Measurements from ENCODE around the gene STOX2.
A peak's percentile ranks its signal among the peaks of the same experiment; 100 is the strongest.

STOX2 gene

DNA sequence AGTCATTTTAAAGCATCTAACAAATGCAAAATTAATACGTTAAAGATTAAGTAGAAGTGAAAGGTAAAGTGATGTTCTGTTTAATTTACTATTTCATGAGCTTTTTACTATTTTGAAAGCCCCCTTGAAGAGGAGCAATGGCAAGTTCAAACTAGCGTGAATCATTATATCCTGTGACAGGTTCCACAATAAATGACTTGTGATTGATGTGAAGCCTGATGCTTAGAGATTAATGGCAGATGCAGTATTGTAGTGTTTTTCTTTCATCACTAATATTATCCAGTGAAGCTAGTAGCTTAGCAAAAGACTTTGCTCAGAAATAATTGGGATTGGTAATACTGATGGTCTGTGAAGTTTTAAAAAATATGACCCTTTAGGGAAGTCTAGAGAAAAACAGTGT is 57.3 kb downstream of the STOX2 start:
- H3K9me3 ChIP-seq: no peaks in the 10 kb centered on the region
- no peak overlapping the region for H3K4me3 ChIP-seq (ENCODE audit: low read depth in 1 of 2, low read length in 1 of 2)
- H3K27me3 ChIP-seq: no peaks in the 10 kb centered on the region
- H3K4me1 ChIP-seq (ENCODE audit: control insufficient read depth in 1 of 2, insufficient read depth in 1 of 2, low read depth in 1 of 2, low read length in 1 of 2): peaks cover 0 to 21% of the 10 kb centered on the region in 2 experiments
- no peak overlapping the region for H3K27ac ChIP-seq
- H3K36me3 ChIP-seq: no peaks in the 10 kb centered on the region
- TF ChIP-seq, protein P1, sequence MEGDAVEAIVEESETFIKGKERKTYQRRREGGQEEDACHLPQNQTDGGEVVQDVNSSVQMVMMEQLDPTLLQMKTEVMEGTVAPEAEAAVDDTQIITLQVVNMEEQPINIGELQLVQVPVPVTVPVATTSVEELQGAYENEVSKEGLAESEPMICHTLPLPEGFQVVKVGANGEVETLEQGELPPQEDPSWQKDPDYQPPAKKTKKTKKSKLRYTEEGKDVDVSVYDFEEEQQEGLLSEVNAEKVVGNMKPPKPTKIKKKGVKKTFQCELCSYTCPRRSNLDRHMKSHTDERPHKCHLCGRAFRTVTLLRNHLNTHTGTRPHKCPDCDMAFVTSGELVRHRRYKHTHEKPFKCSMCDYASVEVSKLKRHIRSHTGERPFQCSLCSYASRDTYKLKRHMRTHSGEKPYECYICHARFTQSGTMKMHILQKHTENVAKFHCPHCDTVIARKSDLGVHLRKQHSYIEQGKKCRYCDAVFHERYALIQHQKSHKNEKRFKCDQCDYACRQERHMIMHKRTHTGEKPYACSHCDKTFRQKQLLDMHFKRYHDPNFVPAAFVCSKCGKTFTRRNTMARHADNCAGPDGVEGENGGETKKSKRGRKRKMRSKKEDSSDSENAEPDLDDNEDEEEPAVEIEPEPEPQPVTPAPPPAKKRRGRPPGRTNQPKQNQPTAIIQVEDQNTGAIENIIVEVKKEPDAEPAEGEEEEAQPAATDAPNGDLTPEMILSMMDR (IDR thresholded peaks at IDR 0.05): no peak

DNA sequence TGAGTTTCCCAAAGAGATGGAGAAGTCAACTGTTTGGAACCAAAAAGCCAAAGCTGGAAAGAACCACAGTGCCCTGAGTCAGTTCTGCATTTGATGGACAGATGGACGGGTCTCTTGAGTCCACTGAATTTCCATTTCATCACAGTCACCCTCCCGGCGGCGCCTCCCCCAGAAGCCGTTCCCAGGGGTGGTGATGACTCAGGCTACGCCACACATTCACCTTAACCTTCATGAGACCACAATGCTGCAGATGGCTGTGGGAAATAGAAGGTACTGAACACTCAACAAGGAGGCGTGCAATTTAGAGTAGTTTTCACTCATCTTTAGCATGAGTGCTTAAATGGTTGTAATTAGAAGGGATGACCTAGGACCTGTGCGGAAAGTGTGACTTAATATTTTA is 61.3 kb downstream of the STOX2 start:
- H3K27me3 ChIP-seq: no peaks in the 10 kb centered on the region
- no peaks in the 10 kb centered on the region for H3K36me3 ChIP-seq
- H3K4me3 ChIP-seq (ENCODE audit: low read depth in 1 of 2, low read length in 1 of 2): no peak overlapping the region
- no peaks in the 10 kb centered on the region for H3K9me3 ChIP-seq
- TF ChIP-seq, protein P1 (IDR thresholded peaks at IDR 0.05): no peak
- H3K4me1 ChIP-seq (ENCODE audit: control insufficient read depth in 1 of 2, insufficient read depth in 1 of 2, low read depth in 1 of 2, low read length in 1 of 2): peaks cover 3 to 37% of the 10 kb centered on the region in 2 experiments
- H3K27ac ChIP-seq: no peak overlapping the region

DNA sequence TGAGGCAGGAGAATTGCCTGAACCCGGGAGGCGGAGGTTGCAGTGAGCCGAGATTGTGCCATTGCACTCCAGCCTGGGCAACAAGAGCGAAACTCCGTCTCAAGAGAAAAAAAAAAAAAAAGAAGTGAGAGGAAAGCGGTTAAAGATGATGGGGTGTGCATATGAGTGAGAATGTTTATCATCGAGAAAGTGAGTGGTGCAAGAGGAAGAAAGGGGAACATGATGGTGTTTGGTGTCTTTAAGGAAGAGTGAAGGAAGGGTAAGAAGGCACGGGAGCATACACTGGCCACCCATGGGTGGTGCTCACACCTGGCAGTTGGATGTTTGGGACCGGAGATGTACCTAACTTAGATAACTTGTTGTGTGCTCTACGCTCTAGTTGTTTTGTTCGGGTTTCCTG is 62.2 kb downstream of the STOX2 start:
- Histone ChIP-seq H3K27ac (no peak overlapping the region), H3K4me1 (ENCODE audit: control insufficient read depth in 1 of 2, insufficient read depth in 1 of 2, low read depth in 1 of 2, low read length in 1 of 2) (peaks cover 3 to 37% of the 10 kb centered on the region in 2 experiments)

DNA sequence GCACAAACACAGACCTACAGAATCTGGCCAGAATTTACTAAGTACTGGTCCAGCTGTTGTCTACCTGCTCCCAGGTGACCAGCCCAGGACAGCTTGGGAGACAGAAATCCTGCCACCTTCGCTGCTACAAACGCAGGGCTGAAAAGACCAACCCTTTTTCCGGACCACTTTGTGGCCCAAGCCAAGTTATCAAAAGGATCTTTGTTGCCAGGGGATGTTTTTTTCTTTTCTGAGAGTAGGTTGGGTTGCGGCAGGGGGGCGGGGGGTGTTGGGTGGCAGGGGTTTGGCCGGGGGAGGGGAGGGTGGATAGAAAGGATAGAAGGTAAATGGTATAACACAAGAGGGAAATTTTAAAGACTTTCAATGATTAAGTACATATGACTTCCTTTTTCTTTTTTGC is 63.4 kb downstream of the STOX2 start:
- Histone ChIP-seq H3K27ac (peak overlapping the region; percentile 52), H3K36me3 (no peaks in the 10 kb centered on the region), H3K4me1 (ENCODE audit: control insufficient read depth in 1 of 2, insufficient read depth in 1 of 2, low read depth in 1 of 2, low read length in 1 of 2) (peaks cover 3 to 37% of the 10 kb centered on the region in 2 experiments), H3K27me3 (no peaks in the 10 kb centered on the region), H3K4me3 (ENCODE audit: low read depth in 1 of 2, low read length in 1 of 2) (no peak overlapping the region), H3K9me3 (no peaks in the 10 kb centered on the region)
- TF ChIP-seq, protein P1 (IDR thresholded peaks at IDR 0.05): no peak

More for the DNA sequence above, 62.2 kb downstream of the STOX2 start:
- H3K4me3 ChIP-seq (ENCODE audit: low read depth in 1 of 2, low read length in 1 of 2): no peak overlapping the region
- no peaks in the 10 kb centered on the region for H3K9me3 ChIP-seq
- no peaks in the 10 kb centered on the region for H3K27me3 ChIP-seq
- TF ChIP-seq, protein P1 (IDR thresholded peaks at IDR 0.05): no peak
- H3K36me3 ChIP-seq: no peaks in the 10 kb centered on the region

DNA sequence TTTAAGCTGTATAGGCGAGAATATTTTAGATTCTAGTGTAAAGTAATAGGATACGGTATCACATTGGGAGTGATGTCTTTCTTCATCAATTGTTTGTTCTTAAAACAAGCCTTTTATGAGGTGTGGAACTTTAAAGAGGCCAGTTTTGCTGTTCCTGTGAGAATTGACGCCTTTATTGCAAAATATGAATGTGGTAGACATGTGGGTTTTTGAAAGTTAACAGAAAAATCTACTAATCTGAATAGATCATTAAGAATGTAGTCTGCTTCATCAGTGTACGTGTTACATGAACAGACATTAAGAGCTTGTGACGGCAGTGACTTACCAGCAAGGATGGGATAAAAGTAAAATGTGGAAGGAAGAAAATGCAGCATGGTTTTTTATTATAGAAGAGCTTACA is 63.8 kb downstream of the STOX2 start:
- H3K36me3 ChIP-seq: no peaks in the 10 kb centered on the region
- peak overlapping the region; percentile 52 for H3K27ac ChIP-seq
- no peaks in the 10 kb centered on the region for H3K27me3 ChIP-seq
- H3K4me1 ChIP-seq (ENCODE audit: control insufficient read depth in 1 of 2, insufficient read depth in 1 of 2, low read depth in 1 of 2, low read length in 1 of 2): peaks cover 3 to 37% of the 10 kb centered on the region in 2 experiments
- H3K4me3 ChIP-seq (ENCODE audit: low read depth in 1 of 2, low read length in 1 of 2): no peak overlapping the region
- H3K9me3 ChIP-seq: no peaks in the 10 kb centered on the region
- TF ChIP-seq, protein P1 (IDR thresholded peaks at IDR 0.05): no peak

DNA sequence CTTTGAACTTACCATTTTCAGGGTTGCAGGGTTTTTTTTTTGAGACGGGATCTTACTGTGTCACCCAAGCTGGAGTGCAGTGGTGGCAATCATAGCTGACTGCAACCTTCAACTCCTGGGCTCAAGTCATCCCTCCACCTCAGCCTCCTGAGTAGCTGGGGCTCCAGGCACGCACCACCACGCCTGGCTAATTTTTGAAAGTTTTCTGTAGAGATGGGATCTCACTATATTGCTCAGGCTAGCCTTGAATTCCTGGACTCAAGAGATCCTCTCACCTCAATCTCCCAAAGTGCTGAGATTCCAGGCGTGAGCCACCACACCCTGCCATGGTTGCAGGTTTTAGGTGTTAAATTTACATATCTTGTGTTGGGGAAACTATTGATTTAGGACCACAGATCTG is 64.5 kb downstream of the STOX2 start:
- H3K4me3 ChIP-seq (ENCODE audit: low read depth in 1 of 2, low read length in 1 of 2): no peak overlapping the region
- peaks cover 3 to 35% of the 10 kb centered on the region in 2 experiments for H3K4me1 ChIP-seq (ENCODE audit: control insufficient read depth in 1 of 2, insufficient read depth in 1 of 2, low read depth in 1 of 2, low read length in 1 of 2)
- H3K36me3 ChIP-seq: no peaks in the 10 kb centered on the region
- no peak overlapping the region for H3K27ac ChIP-seq
- no peaks in the 10 kb centered on the region for H3K9me3 ChIP-seq
- H3K27me3 ChIP-seq: no peaks in the 10 kb centered on the region
- TF ChIP-seq, protein P1 (IDR thresholded peaks at IDR 0.05): no peak
